GM19324 (cell line): ENCODE measurements around the gene UGT2A2.
"Not testable (repeated sequence)": the region's sequence is repeated elsewhere in the genome, so short reads cannot be mapped to it uniquely, and the experiment has no call there.

Experiments used
- ATAC-seq: cut with Tn5 transposase; IDR thresholded peaks from one replicate; pipeline ENCODE4 v1.9.1; 2021; ENCODE audit warnings: mild to moderate bottlenecking, moderate library complexity; ENCODE audit not compliant: unreplicated experiment, low FRiP score

Gene UGT2A2

DNA sequence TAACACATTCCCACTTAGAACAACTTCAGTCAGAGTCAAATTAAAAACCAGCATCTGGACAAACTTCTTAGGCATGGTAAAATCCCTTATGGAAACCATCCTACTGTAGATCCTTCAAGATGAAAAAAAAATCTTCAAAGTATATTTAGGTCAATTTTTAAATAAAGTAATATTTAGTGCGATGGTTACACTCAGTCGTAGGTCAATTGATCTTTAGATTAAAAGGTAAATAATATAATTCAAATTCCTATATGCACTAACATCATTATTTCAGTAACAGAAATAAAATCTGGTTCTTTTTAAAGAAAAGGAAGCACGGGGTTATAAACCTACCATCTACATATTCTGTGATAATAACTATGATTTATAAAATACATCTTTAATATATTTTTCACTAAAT, at the start of gene UGT2A2:
TSS of gene UGT2A2 (minus strand) at position 101 of the 400 bp plus-strand sequence. CDS start at position 99, 2 bp downstream.
- no peak for ATAC-seq

GRCh38 chr4:69684804-69685203, 45.4 kb upstream of the UGT2A2 start:
- no peak for ATAC-seq

- ATAC-seq = no peak
Observed at GRCh38 chr4:69668680-69669079, 29.2 kb upstream of the UGT2A2 start.

DNA sequence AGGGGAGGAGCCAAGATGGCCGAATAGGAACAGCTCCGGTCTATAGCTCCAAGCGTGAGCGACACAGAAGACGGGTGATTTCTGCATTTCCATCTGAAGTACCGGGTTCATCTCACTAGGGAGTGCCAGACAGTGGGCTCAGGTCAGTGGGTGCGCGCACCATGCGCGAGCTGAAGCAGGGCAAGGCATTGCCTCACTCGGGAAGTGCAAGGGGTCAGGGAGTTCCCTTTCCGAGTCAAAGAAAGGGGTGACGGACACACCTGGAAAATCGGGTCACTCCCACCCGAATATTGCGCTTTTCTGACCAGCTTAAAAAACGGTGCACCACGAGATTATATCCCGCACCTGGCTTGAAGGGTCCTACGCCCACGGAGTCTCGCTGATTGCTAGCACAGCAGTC, 24.6 kb upstream of the UGT2A2 start:
- not testable (repeated sequence) for ATAC-seq

GRCh38 chr4:69661130-69661803, 21.8 kb upstream of the UGT2A2 start:
- ATAC-seq = not testable (repeated sequence)

- no peak for ATAC-seq
Observed at GRCh38 chr4:69658133-69658532, 18.7 kb upstream of the UGT2A2 start.

- no peak for ATAC-seq
Observed at GRCh38 chr4:69656653-69657158, 17.3 kb upstream of the UGT2A2 start.

- ATAC-seq = no peak
Observed at GRCh38 chr4:69653147-69653546, 13.7 kb upstream of the UGT2A2 start, which contains the start of gene UGT2A1. Gene UGT2A1, minus strand, starts transcription at chr4:69653247. Its CDS starts 5,603 bp downstream, at chr4:69647644.

- no peak for ATAC-seq
Observed at GRCh38 chr4:69650872-69651271, 11.4 kb upstream of the UGT2A2 start.

DNA sequence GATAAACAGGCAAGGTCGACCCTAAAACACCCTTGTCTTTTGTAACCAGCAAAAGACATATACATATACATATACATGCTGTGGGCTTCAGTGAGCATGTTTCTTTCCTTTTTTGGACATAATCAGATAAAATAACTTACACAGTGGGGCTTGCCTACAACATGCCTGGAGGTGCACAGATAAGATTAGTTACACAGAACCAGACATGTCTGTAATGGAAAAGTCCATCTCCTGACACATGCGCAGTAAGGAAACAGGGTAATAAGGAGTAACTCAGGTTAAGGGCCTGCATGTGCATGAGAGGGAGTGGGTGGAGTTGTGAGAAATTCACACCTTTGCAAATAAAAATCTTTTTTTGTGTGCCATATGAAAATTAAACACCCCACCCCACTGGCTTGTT, 10.2 kb upstream of the UGT2A2 start:
- no peak for ATAC-seq

GRCh38 chr4:69649207-69649606, 9.8 kb upstream of the UGT2A2 start:
- ATAC-seq = no peak

DNA sequence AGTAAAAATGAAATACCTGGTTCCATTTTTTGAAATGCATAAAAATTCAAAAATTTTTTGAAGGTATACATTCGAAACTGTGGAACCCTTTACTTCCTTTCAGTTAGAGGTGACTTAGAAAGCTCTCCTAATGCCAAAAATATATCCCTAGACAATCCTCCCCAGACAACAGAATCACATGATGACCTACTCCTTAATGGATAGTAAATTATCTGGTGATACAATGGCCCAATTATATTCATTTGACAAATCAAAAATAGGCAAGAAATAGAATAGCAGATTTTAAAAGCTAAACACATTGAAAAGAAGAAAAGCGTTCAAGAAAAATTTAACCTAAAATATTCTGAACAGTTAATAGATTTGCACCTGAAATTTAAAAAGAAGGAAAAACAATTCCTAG, 3.5 kb upstream of the UGT2A2 start:
- no peak for ATAC-seq

DNA sequence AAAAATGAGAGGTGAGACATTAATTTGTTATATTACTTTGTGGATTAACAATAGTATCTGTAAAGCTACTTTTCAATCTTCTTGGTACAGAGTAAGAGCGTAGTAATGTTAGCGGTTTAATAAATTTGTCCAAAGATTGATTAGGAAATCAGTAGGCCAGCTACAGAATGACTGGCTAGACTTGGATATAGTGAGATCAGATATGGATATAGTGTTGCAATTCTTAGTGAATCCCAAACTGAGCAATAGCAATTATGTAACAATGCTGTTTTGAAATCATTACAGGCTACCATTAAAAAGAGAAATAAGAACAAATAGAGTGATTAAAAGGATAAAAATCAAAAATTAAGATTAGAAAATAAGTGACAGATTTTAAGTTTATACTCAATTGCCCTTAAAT, 847 bp upstream of the UGT2A2 start:
- no peak for ATAC-seq

DNA sequence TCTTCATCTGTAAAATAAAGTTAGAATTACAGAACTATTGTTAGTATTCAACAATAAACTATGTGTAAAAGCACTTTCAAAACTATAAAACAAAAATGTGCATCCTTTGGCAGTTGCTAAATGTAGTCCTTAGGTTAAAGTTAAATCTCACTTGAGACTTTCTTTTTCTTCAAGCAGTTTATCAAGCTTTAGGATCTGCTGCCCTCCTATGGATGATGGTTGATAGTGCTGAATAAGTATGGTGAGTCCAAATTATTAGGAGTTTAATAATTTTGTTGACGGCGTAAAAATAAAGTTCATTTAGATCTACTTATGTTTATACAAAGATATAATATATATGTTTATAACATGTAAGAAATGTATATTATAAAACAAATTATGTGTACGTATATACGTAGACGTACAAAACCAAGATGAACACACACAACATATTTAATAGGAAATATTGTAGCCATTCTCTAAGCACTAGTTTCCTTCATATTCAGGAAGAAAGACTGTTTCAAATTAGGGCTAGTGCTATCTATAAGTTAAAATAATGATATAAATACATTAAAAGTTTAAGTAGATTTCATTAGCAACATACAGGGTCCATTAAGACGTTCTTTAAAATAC, 22.3 kb downstream of the UGT2A2 start:
- no peak for ATAC-seq

- ATAC-seq = no peak
Observed at GRCh38 chr4:69610484-69610883, 29.0 kb downstream of the UGT2A2 start.

GRCh38 chr4:69601065-69601464, 38.4 kb downstream of the UGT2A2 start:
- ATAC-seq = no peak

DNA sequence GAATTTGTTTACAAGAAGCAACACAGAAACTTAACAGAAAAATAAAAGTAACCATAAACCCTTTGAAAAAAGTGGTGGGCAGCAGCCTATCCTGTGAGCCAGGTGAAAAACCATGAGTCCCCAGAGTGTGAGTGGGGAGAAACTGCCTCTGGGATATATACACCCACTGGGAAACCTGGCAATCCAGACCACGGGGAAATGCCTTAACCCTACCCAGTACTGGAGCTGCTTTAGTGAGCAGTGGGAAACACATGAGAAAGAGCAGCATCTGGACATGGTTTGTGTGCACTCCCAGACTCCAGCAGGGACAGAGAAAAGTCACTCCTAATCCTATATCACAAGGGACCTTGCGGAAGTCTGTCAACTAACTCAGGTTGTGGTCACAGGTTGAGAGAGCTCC, 39.4 kb downstream of the UGT2A2 start:
- no peak for ATAC-seq

GRCh38 chr4:69594382-69594781, 45.1 kb downstream of the UGT2A2 start:
- ATAC-seq = no peak

GRCh38 chr4:69591364-69591763, 48.1 kb downstream of the UGT2A2 start:
- ATAC-seq = no peak

- no peak for ATAC-seq
Observed at GRCh38 chr4:69589884-69590283, 49.6 kb downstream of the UGT2A2 start.

- no peak for ATAC-seq
Observed at GRCh38 chr4:69584135-69584534, 55.3 kb downstream of the UGT2A2 start.

DNA sequence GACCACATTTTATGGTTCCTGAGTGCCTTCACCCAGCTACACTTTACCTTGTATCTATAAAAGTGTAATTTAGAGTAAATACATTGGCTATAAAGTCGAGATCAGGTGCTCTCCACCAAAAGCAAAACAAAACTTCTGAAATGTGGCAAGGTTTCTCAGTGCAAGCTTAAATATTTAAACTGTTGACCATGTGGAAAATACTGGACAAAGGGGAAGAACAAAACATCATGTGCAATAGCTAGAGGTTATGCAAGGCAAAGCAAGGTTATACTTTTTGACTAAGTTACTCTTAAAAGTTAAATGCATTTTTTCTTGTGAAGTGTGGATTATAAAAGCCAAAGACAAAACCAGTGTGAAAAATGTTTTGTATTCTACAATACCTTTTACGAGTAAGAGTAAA, 55.9 kb downstream of the UGT2A2 start:
- no peak for ATAC-seq
